HG02642 (cell line): ENCODE data around the gene WDPCP.
"Not testable (repeated sequence)": the region's sequence is repeated elsewhere in the genome, so short reads cannot be mapped to it uniquely, and the experiment has no call there.

Source experiments
- ATAC-seq: cut with Tn5 transposase; IDR thresholded peaks from one replicate; pipeline ENCODE4 v1.9.1; 2021; ENCODE audit warnings: mild to moderate bottlenecking; ENCODE audit not compliant: unreplicated experiment, poor library complexity

The WDPCP gene, protein sequence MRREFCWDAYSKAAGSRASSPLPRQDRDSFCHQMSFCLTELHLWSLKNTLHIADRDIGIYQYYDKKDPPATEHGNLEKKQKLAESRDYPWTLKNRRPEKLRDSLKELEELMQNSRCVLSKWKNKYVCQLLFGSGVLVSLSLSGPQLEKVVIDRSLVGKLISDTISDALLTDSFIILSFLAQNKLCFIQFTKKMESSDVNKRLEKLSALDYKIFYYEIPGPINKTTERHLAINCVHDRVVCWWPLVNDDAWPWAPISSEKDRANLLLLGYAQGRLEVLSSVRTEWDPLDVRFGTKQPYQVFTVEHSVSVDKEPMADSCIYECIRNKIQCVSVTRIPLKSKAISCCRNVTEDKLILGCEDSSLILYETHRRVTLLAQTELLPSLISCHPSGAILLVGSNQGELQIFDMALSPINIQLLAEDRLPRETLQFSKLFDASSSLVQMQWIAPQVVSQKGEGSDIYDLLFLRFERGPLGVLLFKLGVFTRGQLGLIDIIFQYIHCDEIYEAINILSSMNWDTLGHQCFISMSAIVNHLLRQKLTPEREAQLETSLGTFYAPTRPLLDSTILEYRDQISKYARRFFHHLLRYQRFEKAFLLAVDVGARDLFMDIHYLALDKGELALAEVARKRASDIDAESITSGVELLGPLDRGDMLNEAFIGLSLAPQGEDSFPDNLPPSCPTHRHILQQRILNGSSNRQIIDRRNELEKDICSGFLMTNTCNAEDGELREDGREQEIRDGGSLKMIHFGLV

DNA sequence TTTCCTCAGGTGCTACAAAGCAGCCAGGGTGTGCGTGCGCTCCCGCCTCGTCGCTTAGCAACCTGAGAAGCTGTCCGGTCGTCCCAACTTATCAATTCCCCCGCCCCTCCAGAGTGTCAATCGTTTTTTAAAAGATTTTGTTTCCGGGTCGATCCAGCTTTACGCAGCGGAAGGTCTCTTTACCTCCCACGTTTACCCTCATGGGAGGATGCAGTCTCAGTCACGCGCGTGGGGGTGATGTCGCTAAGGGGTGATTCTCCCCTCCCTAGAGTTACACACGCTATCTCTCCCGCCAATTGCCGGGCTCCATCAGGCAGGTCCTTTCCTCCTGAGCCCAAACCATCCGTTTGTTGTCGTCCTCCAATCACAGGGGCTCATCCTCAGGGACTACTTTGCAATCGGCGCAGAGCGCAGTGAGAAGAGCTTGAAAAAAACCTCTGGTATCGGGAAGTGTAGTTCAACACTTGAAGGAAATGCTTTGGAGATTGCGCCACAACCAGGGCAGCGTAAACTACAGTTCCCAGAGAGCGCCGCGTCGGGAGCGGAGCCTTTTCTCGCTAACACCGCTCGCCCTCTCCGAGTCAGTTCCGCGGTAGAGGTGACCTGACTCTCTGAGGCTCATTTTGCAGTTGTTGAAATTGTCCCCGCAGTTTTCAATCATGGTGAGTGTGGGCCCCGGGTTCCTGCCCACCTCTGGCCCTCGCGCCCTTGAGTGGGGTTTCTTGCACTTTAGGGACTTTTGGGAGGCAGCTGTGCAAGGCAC lies at the start of gene WDPCP, which contains the start of gene MDH1:
Gene WDPCP (minus strand): TSS at position 93 of the 763 bp plus-strand sequence. CDS start 206 bp downstream, outside the sequence.
Gene MDH1 (plus strand): TSS at position 579 of the 763 bp plus-strand sequence. CDS start 81 bp downstream, at position 660.
- ATAC-seq, result peak; percentile 89

DNA sequence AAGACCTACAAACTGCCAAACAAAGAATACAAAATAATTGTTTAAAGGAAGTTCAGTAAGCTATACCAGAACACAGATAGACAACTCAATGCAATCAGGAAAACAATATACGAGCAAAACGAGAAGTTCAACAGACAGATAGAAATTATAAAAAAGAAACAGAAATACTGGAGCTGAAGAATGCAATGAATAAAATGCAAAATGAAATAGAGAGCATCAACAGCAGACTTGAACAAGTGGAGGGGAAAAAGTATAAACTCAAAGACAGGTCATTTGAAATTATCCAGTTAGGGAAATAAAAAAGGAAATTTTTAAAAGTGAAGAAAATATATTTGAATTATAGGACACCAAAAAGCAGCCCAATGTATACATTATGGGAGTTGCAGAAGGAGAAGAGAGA lies 44.1 kb upstream of the WDPCP start:
- ATAC-seq, result no peak

DNA sequence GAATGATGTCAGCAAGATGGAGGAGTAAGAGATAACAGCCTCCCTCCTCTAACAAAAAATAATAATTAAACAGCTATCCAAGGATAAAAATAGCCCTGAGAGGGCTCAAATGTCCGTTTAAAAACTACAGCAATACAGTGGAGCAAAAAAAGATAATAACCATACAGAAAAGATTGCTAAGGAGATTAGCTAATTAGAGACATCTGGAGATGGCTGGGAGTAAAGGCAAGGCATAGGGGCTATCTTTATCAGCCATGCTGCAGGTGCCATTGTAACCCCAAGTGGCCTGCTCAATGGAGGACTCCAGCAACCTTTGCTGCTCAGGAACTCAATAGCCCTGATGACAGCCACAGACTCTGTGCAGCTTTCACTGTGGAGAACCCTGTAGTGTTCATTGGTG lies 43.2 kb upstream of the WDPCP start:
- no peak for ATAC-seq

DNA sequence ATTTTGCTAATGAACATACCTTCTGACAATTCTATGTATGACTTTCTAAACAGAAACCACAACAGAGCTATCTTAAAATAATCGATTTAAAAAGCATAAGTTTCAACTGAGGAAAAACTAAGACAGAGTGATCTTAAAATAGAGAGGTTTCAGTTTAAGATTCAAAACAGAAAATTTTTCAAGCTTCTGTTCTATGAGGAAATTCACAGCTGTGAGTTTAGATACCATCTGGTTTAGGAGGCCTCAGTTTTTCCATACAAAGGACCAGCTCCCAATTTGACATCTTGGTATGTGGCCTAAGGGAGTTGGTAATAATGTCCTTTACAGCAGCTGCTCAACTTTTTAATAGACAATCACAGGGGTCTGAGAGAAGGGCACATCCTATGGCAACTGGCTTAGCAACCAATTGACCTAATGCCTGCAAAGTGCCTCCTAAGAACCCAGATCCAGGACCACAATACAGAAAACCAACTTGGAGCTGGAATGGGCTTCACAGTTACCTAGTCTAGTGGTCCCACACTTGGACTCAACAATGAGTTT lies 40.2 kb upstream of the WDPCP start:
- ATAC-seq, result no peak

DNA sequence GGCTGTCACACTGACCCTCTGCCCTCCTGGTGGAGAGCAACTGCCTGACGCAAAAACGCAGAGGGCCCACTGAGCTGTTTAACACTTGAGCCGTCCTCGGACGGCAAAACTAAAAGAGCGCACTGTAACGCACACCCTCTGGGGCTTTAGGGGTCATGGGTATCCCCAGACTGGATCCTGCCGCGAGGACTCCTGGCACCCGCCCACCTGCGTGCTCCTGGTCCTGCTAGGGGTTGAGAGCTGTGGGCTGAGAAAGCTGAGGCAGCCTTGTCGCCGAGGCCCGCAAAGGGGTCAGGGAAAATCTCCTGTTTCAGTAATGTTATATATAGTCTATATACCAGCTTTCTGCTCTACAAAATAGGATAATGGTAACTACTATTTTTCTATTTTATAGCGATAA lies 39.6 kb upstream of the WDPCP start:
- ATAC-seq, result no peak

DNA sequence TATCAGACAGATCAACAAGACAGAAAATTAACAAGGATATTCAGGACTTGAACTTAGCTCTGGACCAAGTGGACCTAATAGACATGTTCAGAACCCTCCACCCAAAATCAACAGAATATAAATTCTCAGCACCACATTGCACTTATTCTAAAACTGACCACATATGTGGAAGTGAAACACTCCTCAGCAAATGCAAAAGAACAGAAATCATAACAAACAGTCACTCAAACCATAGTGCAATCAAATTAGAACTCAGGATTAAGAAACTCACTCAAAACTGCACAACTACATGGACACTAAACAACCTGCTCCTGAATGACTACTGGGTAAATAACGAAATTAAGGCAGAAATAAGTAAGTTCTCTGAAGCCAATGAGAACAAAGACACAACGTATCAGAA lies 35.5 kb upstream of the WDPCP start:
- ATAC-seq, result not testable (repeated sequence)

DNA sequence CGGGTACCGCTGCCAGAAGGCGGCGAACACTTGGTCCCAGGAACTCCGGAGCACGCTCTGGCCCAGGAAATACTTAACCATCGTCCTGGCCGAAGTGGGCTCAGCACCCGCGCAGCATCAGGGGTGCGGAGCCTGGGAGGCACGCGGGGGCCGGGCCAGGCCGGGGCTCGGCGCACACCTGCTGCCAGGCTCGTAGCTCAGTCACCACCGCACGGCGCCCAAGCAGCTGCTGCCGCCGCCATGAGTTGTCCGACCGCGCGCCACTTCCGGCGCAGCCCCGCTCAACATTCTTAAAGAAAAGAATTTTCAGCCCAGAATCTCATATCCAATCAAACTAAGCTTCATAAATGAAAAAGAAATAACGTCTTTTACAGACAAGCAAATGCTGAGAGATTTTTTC lies 34.5 kb upstream of the WDPCP start:
- ATAC-seq, result no peak

DNA sequence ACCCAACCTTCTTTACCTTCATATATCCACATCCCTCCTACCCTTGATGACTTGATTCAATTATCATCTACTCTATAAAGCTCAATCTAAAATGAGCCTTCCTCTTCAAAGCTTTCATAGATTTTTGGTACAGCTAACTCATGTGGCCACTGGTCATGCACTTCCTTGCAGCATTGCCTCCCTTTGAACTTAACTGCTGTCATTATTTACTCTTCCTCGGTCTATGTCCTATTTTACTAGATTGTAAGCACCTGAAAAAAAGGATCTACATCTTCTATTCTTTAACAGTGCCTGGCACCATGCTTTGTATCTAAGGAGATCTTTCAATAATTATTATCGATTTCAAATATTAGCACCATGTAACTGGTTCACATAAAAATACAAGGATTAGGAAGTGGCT lies 31.1 kb upstream of the WDPCP start:
- ATAC-seq, result no peak

DNA sequence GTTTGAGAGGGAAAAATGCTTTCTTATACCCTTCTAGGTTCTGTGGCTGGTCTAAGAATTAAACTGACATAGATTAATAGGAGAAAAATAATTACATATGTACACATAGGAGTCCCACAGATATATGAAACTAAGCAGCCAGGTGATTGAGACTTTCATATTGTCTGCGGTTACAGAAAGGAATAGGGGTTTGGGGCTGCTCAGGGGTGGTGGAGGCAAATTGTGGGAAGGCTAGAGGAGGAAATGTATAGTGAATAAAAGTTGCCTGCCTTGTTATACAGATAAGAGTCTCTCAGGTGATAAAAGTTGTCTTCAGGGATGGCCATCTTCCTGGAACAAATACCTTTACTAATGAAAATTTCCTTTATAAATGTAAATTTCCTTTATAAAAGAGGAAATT lies 29.1 kb upstream of the WDPCP start:
- ATAC-seq, result no peak

DNA sequence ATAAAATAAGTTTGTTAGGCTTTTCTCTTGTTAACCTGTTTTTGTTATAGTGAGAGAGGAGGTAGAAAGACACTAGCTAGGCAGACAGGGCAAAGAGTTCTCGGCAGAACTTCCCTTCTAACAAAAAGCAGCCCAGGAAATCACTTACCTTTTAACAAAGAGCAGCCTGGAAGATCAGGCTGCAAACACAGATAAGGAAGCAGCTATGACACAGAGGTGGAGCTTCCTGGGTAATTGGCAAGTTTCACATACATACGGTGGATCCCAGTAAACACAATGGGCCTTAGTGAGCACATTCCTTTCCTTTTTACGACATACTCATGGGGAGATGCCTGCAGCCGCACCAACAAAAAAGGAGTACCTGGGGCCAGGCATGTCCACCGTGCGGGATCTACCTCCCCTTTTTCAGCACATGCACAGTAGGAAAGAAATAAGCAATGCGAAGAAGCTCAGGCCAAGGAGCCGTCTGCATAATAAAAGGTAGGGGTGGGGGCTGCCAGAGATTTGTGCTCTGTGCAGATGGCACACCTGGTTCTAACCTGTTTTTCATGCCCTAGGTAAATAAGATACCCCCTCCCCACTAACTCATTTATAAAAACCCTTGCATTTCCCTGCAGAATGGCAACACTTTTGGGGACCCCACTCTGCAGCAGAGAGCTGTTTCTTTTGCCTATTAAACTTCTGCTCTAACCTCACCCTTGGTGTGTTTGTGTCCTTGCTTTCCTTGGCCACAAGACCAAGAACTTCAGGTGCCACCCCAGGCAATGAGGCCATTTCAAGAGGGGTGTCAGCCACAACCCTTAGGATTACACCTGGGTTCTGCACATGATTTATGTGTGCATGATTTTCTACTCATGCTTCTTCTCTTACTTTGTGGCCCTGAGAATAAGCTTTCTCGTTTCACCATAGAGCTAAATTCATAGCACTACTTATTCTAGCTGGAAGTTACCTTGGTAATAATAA lies 27.0 kb upstream of the WDPCP start:
- no peak for ATAC-seq

DNA sequence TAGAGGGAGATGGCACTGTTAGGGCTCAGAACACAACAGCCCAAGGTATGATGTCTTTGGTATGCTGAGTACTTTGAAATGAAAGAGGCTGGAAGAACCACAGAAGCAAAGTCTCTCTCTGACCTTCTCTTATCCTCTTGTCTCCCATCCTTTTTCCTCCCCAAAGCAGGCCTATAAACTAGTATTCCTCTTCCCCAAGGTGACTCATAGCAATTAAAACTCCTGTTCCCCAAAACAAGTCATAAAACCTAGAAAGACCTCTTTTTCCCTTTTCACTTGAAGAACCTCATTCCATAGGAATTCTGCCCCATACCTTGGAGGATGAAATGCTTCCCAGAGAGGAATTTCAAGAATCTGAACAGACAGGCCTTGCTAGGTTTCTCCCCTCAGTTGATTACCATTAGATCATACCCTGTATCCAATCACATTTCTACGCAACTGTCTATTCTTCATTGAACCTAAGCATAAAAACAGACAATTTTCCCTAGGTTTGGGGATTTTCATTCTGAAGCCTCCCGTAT lies 26.2 kb upstream of the WDPCP start:
- no peak for ATAC-seq

DNA sequence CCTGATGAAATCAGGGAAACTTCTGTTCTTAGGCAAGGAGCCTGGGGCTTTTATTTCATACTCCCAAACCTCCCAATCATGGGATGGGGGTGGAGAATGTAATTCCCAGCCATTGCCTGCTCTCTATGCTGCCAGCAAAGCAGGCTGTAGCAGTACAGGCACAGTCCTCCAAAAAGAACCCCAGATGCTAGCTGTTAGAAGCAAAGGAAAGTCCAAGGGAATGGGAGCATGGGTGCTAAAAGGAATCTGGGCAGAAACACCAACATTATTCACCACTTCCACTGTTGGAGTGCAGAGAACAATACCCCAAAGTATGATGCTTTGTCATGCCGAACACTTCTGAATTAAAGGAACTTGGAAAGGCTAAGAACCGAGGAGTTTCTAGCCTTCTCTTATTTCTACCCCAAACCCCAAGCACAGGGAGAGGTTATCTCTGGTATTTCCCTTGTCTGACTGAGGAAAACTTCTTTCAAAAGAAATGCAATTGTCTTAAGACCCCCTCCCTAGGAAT lies 25.2 kb upstream of the WDPCP start:
- no peak for ATAC-seq

DNA sequence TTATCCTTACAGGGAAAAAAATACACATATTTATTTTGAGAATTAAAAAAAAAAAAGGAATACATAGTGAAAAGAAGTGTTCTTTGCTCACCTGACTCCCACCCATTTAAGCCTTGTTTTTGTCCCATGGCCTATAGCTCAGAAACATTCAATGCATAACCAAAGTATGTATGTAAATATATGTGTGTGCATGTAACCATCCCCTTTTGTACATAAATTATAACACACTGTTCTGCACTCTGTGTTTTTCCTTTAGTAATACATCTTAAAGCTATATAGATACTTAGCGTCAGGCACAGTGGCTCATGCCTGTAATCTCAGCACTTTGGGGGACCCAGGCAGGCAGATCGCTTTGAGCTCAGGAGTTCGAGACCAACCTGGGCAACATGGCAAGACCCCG lies 22.2 kb upstream of the WDPCP start:
- ATAC-seq, result no peak

DNA sequence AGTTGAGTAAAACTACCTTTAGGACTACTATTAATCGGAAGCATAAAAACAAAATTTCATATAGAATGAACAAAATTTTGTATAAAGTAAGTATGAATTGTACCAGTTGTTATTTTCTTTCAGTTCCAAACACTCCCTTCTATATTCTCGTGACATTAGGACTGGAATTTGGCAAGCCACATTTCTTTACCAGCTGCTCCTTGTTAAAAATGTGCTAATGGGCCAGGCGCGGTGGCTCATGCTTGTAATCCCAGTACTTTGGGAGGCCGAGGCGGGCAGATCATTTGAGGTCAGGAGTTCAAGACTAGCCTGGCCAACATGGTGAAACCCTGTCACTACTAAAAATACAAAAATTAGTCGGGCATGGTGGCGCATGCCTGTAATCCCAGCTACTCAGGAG lies 20.6 kb upstream of the WDPCP start:
- not testable (repeated sequence) for ATAC-seq

DNA sequence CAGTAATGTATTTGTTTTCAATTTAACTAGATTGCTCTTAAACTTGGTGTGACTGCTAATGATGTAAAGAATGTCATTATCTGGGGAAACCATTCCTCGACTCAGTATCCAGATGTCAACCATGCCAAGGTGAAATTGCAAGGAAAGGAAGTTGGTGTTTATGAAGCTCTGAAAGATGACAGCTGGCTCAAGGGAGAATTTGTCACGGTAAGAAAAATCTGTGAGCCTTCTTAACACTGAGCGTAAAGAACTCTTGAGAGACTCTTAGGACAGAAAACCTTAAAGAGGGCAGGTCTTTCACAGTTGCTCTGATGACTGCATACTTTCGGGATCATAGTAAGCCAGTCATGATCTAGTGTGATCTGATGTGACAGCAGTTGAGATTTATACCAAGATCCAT lies 16.4 kb upstream of the WDPCP start:
- no peak for ATAC-seq

DNA sequence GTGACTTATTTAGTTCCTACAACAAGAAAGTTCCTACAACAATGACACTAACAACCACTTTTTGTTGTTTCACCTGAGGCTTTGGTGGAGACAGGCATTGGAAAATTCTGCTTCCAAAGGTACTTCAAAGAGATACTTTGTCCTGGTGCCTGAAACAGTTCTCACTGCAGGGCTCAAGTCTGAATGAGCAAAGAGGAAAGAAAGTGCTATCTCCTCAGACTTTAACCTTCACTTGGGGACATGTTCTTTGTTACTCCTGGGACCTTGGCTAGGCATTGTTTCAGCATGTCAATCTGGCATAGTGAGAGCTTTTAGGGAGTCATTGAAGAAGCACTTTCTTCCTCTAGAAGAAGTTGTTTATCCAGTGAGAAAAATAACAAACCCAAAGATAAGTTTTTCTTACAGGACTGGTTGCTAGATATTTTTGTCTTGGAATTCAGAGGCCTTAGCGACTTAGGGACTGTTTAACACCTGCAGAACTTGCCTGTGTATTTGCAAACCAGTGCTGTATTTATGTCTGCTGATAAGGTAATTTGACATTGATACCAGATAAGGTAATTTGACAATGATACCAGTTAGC lies 12.7 kb upstream of the WDPCP start:
- no peak for ATAC-seq

DNA sequence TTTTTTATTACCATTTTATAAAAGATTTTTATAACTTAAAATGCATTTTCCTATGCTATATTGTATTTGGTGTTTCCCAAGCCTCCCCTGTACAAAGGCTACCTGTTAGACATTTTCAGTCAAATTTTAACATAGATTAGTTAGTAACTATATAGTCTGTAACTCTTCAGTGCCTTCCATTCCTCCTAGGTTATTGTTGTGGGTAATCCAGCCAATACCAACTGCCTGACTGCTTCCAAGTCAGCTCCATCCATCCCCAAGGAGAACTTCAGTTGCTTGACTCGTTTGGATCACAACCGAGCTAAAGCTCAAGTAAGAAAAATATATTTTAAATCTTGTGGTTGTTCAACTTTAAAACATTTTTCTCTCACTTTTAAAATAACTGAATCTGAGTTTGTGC lies 10.7 kb upstream of the WDPCP start:
- no peak for ATAC-seq

DNA sequence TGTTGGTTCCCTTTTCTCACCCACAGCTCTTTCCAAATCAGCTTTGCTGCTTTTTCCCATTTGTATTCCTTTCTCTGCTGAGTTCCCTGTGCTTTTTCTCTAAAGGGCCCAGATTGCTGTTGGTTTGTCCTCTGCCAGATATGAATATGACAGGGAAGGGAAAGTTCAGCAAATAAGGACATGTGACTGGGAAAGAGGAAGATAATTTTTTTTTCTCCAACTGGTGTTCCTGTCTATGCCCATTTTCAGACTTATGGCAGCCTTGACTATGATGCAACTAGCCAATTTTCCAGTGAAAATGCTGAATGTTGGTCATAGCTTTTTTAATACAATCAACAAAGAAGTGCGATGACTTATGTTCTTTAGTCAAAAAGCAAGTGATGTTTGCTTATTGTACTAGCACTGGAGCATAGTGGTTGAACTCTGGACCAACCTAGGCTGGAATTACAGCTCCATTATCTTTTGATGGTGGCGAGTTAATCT lies 8.2 kb upstream of the WDPCP start:
- no peak for ATAC-seq

DNA sequence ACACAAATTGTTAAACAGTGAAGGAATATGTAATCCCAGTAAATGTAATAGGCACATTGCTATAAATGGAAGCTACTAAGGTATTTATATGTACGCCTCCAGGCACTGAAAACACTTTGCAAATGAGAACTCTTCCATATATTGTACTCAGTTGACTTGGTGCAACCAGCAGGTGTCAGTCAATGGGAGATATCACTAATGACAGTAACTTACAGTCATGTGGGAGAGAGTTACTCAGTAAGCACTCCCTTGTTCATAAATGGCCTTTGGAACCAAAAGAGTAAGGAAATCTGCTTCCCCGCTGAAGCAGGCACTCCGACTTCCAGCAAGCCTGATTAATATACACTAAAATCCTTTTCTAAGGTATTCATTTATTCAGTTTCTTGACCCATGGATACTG lies 6.4 kb upstream of the WDPCP start:
- no peak for ATAC-seq
